GM23338 (cell line): ENCODE measurements around the gene ATP5MC2.

Source experiments
- CTCF ChIP-seq, 2 experiments: fragments of 200-600 bp in 1 of 2; sonication (generic) in 1 of 2; conservative IDR thresholded peaks; 2 replicates each; pipeline versions ENCODE4 v1.5.1 to v1.6.1; 2016 to 2017; ENCODE audit warnings: antibody characterized with exemption in 2 of 2, low read depth in 2 of 2, mild to moderate bottlenecking in 2 of 2, moderate library complexity in 1 of 2
- EZH2 ChIP-seq: fragments of 200-600 bp; sonication (generic); IDR thresholded peaks from one replicate; pipeline ENCODE4 v1.8.0; 2017; ENCODE audit warnings: antibody characterized with exemption, mild to moderate bottlenecking, low read depth; ENCODE audit not compliant: unreplicated experiment
- JUNB ChIP-seq: IDR thresholded peaks from one replicate; pipeline ENCODE4 v1.6.1; 2016; ENCODE audit warnings: antibody characterized with exemption; ENCODE audit not compliant: unreplicated experiment
- ZNF331 ChIP-seq: fragments of 250-450 bp; sonication (Bioruptor Pico); IDR thresholded peaks from 2 replicates; pipeline ENCODE4 v1.5.0; 2020; ENCODE audit warnings: low read depth, mild to moderate bottlenecking, moderate library complexity
- TF ChIP-seq, protein P1 (sequence below): fragments of 250-450 bp; sonication (Bioruptor Pico); IDR thresholded peaks from 2 replicates; pipeline ENCODE4 v1.5.0; 2020; ENCODE audit warnings: mild to moderate bottlenecking, moderate library complexity
- TF ChIP-seq, protein P2 (sequence below): IDR thresholded peaks from one replicate; pipeline ENCODE4 v1.6.1; 2018; ENCODE audit warnings: antibody characterized with exemption; ENCODE audit not compliant: unreplicated experiment

GRCh38 chr12:53674977-53675700 lies 744 bp downstream of the ATP5MC2 start:
- TF ChIP-seq EZH2 (no peak), CTCF (conservative IDR thresholded peaks at IDR 0.05; ENCODE audit: low read depth in 2 of 2) (no peak), JUNB (no peak), ZNF331 (CRISPR knock-in tag) (no peak)
- TF ChIP-seq, protein P1, sequence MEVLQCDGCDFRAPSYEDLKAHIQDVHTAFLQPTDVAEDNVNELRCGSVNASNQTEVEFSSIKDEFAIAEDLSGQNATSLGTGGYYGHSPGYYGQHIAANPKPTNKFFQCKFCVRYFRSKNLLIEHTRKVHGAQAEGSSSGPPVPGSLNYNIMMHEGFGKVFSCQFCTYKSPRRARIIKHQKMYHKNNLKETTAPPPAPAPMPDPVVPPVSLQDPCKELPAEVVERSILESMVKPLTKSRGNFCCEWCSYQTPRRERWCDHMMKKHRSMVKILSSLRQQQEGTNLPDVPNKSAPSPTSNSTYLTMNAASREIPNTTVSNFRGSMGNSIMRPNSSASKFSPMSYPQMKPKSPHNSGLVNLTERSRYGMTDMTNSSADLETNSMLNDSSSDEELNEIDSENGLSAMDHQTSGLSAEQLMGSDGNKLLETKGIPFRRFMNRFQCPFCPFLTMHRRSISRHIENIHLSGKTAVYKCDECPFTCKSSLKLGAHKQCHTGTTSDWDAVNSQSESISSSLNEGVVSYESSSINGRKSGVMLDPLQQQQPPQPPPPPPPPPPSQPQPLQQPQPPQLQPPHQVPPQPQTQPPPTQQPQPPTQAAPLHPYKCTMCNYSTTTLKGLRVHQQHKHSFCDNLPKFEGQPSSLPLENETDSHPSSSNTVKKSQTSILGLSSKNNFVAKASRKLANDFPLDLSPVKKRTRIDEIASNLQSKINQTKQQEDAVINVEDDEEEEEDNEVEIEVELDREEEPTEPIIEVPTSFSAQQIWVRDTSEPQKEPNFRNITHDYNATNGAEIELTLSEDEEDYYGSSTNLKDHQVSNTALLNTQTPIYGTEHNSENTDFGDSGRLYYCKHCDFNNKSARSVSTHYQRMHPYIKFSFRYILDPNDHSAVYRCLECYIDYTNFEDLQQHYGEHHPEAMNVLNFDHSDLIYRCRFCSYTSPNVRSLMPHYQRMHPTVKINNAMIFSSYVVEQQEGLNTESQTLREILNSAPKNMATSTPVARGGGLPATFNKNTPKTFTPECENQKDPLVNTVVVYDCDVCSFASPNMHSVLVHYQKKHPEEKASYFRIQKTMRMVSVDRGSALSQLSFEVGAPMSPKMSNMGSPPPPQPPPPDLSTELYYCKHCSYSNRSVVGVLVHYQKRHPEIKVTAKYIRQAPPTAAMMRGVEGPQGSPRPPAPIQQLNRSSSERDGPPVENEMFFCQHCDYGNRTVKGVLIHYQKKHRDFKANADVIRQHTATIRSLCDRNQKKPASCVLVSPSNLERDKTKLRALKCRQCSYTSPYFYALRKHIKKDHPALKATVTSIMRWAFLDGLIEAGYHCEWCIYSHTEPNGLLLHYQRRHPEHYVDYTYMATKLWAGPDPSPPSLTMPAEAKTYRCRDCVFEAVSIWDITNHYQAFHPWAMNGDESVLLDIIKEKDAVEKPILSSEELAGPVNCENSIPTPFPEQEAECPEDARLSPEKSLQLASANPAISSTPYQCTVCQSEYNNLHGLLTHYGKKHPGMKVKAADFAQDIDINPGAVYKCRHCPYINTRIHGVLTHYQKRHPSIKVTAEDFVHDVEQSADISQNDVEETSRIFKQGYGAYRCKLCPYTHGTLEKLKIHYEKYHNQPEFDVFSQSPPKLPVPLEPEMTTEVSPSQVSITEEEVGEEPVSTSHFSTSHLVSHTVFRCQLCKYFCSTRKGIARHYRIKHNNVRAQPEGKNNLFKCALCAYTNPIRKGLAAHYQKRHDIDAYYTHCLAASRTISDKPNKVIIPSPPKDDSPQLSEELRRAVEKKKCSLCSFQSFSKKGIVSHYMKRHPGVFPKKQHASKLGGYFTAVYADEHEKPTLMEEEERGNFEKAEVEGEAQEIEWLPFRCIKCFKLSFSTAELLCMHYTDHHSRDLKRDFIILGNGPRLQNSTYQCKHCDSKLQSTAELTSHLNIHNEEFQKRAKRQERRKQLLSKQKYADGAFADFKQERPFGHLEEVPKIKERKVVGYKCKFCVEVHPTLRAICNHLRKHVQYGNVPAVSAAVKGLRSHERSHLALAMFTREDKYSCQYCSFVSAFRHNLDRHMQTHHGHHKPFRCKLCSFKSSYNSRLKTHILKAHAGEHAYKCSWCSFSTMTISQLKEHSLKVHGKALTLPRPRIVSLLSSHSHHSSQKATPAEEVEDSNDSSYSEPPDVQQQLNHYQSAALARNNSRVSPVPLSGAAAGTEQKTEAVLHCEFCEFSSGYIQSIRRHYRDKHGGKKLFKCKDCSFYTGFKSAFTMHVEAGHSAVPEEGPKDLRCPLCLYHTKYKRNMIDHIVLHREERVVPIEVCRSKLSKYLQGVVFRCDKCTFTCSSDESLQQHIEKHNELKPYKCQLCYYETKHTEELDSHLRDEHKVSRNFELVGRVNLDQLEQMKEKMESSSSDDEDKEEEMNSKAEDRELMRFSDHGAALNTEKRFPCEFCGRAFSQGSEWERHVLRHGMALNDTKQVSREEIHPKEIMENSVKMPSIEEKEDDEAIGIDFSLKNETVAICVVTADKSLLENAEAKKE (CRISPR knock-in tag), result no peak
- TF ChIP-seq, protein P2, sequence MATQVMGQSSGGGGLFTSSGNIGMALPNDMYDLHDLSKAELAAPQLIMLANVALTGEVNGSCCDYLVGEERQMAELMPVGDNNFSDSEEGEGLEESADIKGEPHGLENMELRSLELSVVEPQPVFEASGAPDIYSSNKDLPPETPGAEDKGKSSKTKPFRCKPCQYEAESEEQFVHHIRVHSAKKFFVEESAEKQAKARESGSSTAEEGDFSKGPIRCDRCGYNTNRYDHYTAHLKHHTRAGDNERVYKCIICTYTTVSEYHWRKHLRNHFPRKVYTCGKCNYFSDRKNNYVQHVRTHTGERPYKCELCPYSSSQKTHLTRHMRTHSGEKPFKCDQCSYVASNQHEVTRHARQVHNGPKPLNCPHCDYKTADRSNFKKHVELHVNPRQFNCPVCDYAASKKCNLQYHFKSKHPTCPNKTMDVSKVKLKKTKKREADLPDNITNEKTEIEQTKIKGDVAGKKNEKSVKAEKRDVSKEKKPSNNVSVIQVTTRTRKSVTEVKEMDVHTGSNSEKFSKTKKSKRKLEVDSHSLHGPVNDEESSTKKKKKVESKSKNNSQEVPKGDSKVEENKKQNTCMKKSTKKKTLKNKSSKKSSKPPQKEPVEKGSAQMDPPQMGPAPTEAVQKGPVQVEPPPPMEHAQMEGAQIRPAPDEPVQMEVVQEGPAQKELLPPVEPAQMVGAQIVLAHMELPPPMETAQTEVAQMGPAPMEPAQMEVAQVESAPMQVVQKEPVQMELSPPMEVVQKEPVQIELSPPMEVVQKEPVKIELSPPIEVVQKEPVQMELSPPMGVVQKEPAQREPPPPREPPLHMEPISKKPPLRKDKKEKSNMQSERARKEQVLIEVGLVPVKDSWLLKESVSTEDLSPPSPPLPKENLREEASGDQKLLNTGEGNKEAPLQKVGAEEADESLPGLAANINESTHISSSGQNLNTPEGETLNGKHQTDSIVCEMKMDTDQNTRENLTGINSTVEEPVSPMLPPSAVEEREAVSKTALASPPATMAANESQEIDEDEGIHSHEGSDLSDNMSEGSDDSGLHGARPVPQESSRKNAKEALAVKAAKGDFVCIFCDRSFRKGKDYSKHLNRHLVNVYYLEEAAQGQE, result no peak
